Erythroblast (primary cell): ENCODE measurements around the gene DMRT3.
A peak's percentile ranks its signal among the peaks of the same experiment; 100 is the strongest.

Experiments
- DNase-seq, 2 experiments: peaks; one replicate each; lab custom pipeline; 2025; lab: John Stamatoyannopoulos, UW
- GATA1 ChIP-seq: IDR thresholded peaks from 2 replicates; pipeline ENCODE4 v1.6.1; 2011; ENCODE audit warnings: low read depth, mild to moderate bottlenecking, control low read depth, low read length, moderate library complexity
- POLR2A ChIP-seq: IDR thresholded peaks from 2 replicates; pipeline ENCODE4 v1.6.1; 2011; ENCODE audit warnings: mild to moderate bottlenecking, low read length

Gene DMRT3

GRCh38 chr9:975740-976257, 656 bp upstream of the DMRT3 start:
- TF ChIP-seq GATA1, result no peak
- no peak for TF ChIP-seq POLR2A
- DNase-seq, result no peak

GRCh38 chr9:976943-977837, 735 bp downstream of the DMRT3 start:
- no peak for DNase-seq
- TF ChIP-seq POLR2A, result no peak
- no peak for TF ChIP-seq GATA1

GRCh38 chr9:977838-978830, 1.7 kb downstream of the DMRT3 start:
- TF ChIP-seq POLR2A, result no peak
- TF ChIP-seq GATA1, result no peak
- no peak for DNase-seq

DNA sequence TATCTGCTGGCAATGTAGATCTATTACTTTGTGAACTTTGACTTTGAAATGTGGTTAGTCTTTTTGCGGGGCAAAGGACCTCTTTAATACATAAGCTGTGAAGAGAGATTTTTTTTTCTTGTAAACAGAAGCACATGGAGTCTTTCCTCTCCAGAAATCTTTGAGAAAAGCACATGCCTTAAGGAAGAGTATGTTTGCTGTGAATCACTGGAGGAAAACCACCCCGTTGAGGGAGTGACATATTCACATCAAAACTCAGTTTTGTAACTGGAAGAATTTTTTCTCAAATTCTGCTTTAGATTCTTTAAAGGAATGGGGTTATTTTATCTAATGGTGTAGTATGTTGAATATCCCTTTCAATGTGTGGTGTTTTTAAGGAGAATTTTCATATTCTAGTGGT, 3.5 kb downstream of the DMRT3 start:
- no peak for DNase-seq
- no peak for TF ChIP-seq GATA1
- no peak for TF ChIP-seq POLR2A

DNA sequence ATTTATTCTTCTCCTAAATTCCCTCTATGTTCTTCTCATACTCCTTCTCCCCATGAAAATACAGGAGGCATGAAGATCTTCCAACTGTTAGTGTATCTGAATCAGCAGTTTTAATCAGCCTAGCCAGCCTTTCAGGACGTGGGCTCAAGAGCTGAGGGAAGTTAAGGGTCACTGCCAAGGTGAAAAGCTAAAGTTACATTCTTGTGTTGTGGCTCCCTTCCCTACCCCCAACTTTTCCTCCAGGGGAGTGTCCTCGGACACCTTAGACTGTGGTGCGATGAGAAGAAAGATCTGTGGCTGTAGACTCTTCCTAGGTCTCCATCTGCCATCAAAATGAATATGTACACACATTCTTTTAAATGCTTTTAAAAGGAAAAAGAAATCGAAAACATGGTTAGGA, 4.2 kb downstream of the DMRT3 start:
- TF ChIP-seq GATA1, result no peak
- no peak for TF ChIP-seq POLR2A
- no peak for DNase-seq

DNA sequence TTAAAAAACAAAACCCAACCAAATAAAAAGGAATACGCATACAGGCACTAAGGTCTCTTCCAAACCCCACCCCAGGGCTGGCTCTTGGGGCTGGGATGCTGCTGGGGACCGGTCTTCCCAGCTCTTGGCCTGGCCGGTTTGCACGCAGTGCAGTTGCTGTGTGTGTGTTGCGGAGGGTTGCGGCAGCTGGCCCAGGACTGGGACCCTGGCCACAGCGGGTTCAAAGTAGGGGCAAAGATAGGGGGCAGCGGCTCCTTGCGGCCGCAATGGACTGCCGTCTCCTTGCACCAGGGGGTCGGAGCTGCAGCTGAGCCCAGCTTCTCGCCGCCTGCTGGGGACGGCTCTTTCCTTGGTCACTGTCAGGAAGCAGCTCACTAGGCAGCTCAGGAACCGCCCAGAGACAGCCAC, 5.0 kb downstream of the DMRT3 start:
- no peak for TF ChIP-seq GATA1
- no peak for TF ChIP-seq POLR2A
- DNase-seq, result no peak

DNA sequence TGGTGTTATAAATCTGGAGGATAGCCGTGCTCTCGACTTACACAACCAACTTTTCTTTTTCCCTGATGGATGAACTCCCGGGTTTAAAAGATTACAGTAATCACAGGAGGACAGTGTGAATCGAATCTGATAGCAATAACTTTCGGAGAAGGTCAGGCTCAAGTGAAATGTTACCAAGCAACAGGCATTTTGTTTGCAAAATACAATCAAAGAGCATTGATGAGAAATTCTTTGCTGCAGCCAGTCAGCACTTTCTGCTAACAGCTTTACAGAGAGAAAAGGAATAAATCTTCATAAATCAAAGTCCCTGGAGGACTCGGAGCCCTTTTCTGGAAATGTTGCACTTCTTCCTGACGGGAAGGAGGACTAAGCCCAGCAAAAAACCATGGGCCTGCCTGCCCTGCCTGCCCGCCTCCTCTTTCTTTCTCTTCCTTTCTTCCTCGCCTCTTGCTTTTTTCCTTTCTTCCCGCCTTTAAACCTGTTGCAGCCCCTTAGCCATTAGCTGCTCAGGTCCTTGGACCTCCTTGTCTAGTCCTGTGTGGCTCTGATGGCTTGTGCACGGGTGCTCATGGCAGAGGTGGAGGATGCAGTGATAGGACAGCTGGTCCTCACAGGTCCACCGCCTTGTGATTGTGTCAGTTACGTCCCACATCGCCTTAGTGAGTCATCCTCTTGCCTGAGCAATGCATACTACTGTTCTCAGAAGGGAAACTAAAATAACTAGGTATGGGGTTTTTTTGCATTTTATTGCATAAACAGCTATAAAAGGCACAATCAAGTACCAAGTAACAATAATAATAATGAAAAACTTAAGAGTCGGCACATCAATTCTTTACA, 6.2 kb downstream of the DMRT3 start:
- no peak for DNase-seq
- TF ChIP-seq POLR2A (no peak), GATA1 (no peak)

DNA sequence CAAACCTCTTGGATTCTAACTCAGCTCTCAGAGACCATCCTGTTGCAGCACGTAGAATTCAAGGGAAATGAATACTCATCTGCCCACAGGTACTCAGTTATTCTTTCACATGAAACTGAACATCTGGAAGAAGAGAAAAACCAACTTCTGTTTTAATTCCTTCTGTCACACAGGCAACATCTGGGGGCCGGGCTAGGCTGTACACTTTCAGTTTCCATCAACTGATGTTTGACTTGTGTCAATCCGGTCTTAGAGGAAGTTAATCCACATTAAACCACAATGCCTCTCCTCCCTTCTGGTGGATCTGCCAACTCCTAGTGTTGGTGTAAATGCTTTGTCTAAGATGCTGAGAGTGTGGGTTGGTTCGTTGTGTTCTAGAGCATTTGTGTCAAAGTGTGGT, 17.6 kb downstream of the DMRT3 start:
- TF ChIP-seq POLR2A (no peak), GATA1 (no peak)
- no peak for DNase-seq

- DNase-seq, result no peak
- no peak for TF ChIP-seq GATA1
- no peak for TF ChIP-seq POLR2A
These were observed 18.7 kb downstream of the DMRT3 start for GRCh38 chr9:995192-995591.

GRCh38 chr9:995781-996180, 19.3 kb downstream of the DMRT3 start:
- DNase-seq, result no peak
- TF ChIP-seq GATA1 (no peak), POLR2A (no peak)

- peak; percentile 12 to 44 for DNase-seq
These were observed 22.1 kb downstream of the DMRT3 start for GRCh38 chr9:998299-999110.

DNA sequence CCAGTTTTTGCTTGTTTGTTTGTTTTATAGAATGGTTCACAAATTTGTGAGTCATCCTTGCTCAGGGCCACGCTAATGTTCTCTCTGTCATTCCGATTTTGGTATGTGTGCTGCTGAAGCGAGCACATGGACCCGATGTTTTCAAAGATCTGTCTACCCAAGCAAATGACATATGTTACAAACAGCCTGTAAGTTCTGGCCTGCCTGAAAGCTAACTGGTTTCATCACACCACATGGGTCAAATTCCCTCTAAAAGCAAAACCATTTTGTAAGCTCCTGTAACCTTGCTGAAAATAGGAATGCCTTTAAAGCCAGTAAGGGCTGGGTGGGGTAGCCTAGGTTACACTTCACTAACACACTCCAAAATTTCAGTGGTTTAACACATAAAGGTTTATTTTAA, 25.4 kb downstream of the DMRT3 start:
- DNase-seq, result no peak
- TF ChIP-seq POLR2A (no peak), GATA1 (no peak)

DNA sequence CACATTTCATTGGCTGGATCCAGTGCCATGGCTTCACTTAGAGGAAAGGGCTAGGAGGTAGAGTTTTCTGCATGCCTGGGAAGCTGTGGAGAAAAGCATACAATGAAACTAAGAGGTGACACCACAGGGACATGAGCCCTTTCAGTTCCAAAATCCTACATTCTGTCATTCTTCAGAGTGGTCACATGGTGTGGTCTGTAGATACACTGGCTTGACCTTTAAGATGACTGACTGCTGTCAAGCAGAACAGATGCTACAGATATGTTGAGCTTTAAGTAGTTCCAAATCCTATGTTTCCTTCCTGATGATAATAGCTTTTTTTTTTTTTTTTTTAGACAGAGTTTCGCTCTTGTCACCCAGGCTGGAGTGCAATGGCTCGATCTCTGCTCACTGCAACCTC, 26.2 kb downstream of the DMRT3 start:
- TF ChIP-seq GATA1 (no peak), POLR2A (no peak)
- DNase-seq, result no peak
